Measurements from ENCODE around the gene CDH6. TPM values are rescaled to one million over a fixed set of nuclear protein-coding genes. Genes with fewer than 3 reads are reported as not detected.

The CDH6 gene
- total RNA-seq, 1 donor from 2014 or later: 9.4 TPM

- no peaks in the 10 kb centered on the region for H3K9me3 ChIP-seq
- TF ChIP-seq CTCF (IDR thresholded peaks at IDR 0.05): no peak
- ATAC-seq: no peak
- no peak overlapping the region for H3K4me3 ChIP-seq
- H3K4me1 ChIP-seq: no peaks in the 10 kb centered on the region
- no peak overlapping the region for H3K27ac ChIP-seq
- H3K27me3 ChIP-seq: no peaks in the 10 kb centered on the region
- no peaks in the 10 kb centered on the region for H3K36me3 ChIP-seq
- intact Hi-C loops (cut with DNase I): no loop called here
- DNase-seq: no peak
Measured at GRCh38 chr5:31157720-31158119, 35.8 kb upstream of the CDH6 start.

GRCh38 chr5:31158686-31159085 is 34.8 kb upstream of the CDH6 start:
- intact Hi-C loops (cut with DNase I): no loop called here
- ATAC-seq (no peak), DNase-seq (no peak)
- TF ChIP-seq CTCF (IDR thresholded peaks at IDR 0.05): no peak
- H3K4me1 ChIP-seq: no peaks in the 10 kb centered on the region
- no peaks in the 10 kb centered on the region for H3K27me3 ChIP-seq
- H3K36me3 ChIP-seq: no peaks in the 10 kb centered on the region
- no peaks in the 10 kb centered on the region for H3K9me3 ChIP-seq
- no peak overlapping the region for H3K4me3 ChIP-seq
- H3K27ac ChIP-seq: no peak overlapping the region

GRCh38 chr5:31161781-31162181 is 31.7 kb upstream of the CDH6 start:
- no peak for DNase-seq
- no peaks in the 10 kb centered on the region for H3K36me3 ChIP-seq
- no peak overlapping the region for H3K27ac ChIP-seq
- H3K4me1 ChIP-seq: no peaks in the 10 kb centered on the region
- H3K9me3 ChIP-seq: no peaks in the 10 kb centered on the region
- ATAC-seq: no peak
- intact Hi-C loops (cut with DNase I): no loop called here
- no peaks in the 10 kb centered on the region for H3K27me3 ChIP-seq
- TF ChIP-seq CTCF (IDR thresholded peaks at IDR 0.05): no peak
- no peak overlapping the region for H3K4me3 ChIP-seq

- intact Hi-C loops (cut with DNase I): no loop called here
- H3K4me1 ChIP-seq: no peaks in the 10 kb centered on the region
- TF ChIP-seq CTCF (IDR thresholded peaks at IDR 0.05): no peak
- no peak overlapping the region for H3K27ac ChIP-seq
- DNase-seq (no peak), ATAC-seq (no peak)
- no peak overlapping the region for H3K4me3 ChIP-seq
- H3K9me3 ChIP-seq: no peaks in the 10 kb centered on the region
- no peaks in the 10 kb centered on the region for H3K36me3 ChIP-seq
- no peaks in the 10 kb centered on the region for H3K27me3 ChIP-seq
Measured at GRCh38 chr5:31165729-31166128, 27.8 kb upstream of the CDH6 start.

- no peaks in the 10 kb centered on the region for H3K36me3 ChIP-seq
- DNase-seq (no peak), ATAC-seq (no peak)
- no peak overlapping the region for H3K27ac ChIP-seq
- no peak for TF ChIP-seq CTCF (IDR thresholded peaks at IDR 0.05)
- H3K27me3 ChIP-seq: no peaks in the 10 kb centered on the region
- no peak overlapping the region for H3K4me3 ChIP-seq
- H3K9me3 ChIP-seq: no peaks in the 10 kb centered on the region
- intact Hi-C loops (cut with DNase I): no loop called here
- no peaks in the 10 kb centered on the region for H3K4me1 ChIP-seq
Measured at GRCh38 chr5:31169379-31169778, 24.1 kb upstream of the CDH6 start.

- ATAC-seq: no peak
- intact Hi-C loops (cut with DNase I): no loop called here
Measured at GRCh38 chr5:31172881-31173280, 20.6 kb upstream of the CDH6 start.

More at GRCh38 chr5:31172881-31173280, 20.6 kb upstream of the CDH6 start:
- Histone ChIP-seq H3K36me3 (no peaks in the 10 kb centered on the region), H3K4me3 (no peak overlapping the region), H3K27ac (no peak overlapping the region), H3K4me1 (no peaks in the 10 kb centered on the region), H3K9me3 (no peaks in the 10 kb centered on the region), H3K27me3 (no peaks in the 10 kb centered on the region)
- no peak for TF ChIP-seq CTCF (IDR thresholded peaks at IDR 0.05)
- no peak for DNase-seq

All from upper lobe of right lung (tissue), 1 donor.